GM18507 (cell line): ENCODE measurements around the gene DLX5.

Experiments
- DNase-seq: peaks from one replicate; pipeline ENCODE4 v3.0.0; 2011; ENCODE audit warnings: low read depth; ENCODE audit not compliant: insufficient read length; ENCODE audit errors: extremely low spot score
- FAIRE-seq: peaks from 2 replicates; lab custom pipeline; 2011; peaks lifted over from hg19 to GRCh38; lab: Jason Lieb, UNC

The DLX5 gene

DNA sequence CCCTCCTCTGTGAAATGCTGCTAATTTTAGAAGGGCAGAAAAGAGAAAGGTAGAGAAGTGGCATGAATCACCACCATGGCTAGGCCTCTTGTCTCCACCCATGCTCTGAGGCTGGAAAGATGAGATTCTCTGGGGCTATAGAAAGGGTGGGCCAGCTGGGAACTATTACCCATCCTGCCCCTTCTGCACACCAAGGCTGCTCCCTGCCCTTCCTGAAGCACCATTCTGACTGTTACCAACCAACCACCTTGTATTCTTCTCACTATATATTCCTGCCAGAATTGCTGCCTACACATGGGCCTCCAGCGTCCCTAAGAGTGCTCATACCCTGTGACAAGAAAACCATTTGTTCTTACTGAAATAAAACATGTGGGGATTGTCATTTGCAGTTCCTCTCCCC is 30.7 kb downstream of the DLX5 start:
- DNase-seq (no peak), FAIRE-seq (no peak)

DNA sequence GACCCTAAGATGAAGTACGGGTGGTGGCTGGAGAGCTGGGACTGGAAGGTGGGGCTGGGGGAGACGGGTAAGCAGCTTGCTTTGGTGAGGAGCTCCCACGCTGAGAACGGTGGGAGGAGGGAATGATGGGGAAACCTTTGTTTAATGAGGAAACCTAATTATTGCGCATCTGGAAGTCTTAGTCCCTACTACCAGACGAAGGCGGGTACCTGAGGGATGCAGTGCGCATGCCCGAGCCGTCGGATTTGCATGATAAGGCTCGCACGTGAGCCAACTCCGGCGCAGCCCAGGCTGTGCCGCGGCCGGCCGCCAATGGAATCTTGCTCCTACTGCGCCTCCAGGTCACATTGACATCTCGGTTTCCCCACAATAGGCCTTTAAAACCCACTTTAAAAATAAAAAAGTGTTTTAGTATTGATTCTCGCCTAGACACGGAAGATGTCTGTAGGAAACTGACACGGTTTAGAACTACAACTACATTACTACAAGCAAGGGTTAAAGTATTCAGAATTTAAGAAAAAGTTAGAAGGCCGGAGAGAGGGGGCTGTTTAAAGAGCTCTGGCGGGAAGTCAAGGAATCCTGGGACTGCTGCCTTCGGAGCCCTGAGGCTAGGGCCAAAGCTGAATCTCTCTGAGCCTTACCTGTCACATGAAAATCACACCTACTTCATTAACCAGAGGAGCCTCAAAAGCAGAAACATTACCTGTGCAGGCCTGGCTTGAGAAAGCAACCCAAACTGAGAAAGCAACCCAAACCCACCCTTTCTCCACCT is 31.4 kb downstream of the DLX5 start:
- no peak for DNase-seq
- no peak for FAIRE-seq

DNA sequence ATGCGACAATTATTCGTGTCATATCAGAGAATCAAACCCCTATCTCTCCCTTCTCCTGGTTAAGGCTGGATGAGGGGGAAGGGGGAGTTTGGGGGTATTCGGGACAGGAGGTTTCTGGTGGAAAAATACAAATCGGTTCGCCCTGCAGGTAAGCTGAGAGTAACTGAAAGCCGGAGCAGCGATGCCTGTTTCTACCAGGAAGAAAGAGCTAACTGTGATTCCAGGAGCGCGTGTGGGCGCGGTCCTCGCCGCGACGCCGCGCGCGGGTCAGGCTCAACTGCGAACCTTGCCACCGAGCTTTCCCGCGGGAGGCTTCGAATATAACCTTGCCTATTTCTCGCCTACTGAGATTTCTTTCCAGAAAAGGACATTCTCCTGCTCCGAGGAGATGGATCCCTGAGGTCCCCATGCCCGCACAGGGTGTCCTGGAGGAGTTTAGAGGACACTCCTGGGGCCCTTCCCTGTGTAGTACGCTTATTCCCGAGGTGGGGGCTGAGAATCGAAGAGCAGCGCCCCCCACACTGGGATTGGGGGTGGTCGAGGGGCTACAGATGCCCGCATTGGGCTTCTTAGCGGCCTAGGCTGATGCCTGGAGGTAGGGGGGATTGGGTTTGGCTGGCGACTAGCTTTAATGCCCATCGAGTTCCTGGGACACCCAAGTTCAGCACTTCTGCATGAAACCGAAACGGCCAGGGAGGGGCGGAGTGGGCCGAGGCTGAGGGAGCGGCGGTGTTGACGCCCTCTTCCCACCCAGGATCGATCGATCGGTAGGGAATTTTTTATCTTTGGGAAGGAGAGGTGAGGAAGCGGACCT is 32.2 kb downstream of the DLX5 start:
- FAIRE-seq: no peak
- no peak for DNase-seq

DNA sequence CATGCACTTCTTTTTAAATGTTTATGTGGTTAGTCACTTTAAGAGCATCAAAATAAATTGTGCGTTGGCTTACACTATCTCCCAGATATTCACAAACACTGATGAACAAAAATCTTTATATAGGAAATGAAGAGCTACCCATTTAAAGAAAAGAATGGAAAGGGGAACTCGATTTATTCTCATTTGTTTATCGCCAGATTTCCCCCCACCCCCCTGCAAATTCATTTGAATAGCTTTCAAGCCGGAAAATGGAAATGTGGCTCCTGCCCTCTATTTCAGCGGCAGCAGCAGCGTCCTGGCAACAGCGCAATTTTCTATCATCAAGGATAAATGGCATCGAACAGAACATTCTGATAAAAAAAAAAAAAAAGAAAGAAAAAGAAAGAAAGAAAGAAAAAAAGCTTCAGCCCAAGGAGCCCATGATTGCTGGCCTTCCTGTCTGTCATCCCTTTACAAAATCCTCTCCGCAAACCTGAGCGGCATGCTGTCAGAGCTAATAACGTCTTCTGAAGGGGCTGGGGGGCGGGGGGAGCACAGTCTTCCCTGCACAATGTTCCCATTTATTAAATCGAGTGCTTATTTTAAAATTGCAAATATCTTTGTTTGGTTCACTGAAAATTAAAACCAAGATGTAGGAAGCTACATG is 33.0 kb downstream of the DLX5 start:
- DNase-seq (no peak), FAIRE-seq (no peak)

DNA sequence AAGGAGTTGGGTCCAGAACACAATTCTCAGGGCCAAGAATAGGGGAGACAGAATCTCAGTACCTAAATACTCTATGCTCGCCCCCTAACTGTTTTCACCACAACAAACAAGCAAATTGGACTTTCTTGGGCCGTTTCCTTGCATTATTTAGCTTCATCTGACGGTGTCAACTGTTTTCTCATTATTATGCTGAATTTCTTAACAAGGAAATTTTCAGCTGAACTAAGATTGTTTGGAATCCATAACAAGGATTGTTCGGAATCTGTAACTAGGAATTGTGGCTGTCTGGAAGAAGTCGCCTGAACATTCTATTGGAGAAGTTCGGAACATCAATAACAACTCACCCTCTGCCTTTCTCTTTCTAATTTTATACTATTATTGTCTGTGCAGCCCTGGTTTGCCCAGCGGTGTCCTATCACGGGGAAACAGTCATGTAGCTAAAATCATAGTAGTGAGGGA is 34.7 kb downstream of the DLX5 start:
- no peak for FAIRE-seq

DNA sequence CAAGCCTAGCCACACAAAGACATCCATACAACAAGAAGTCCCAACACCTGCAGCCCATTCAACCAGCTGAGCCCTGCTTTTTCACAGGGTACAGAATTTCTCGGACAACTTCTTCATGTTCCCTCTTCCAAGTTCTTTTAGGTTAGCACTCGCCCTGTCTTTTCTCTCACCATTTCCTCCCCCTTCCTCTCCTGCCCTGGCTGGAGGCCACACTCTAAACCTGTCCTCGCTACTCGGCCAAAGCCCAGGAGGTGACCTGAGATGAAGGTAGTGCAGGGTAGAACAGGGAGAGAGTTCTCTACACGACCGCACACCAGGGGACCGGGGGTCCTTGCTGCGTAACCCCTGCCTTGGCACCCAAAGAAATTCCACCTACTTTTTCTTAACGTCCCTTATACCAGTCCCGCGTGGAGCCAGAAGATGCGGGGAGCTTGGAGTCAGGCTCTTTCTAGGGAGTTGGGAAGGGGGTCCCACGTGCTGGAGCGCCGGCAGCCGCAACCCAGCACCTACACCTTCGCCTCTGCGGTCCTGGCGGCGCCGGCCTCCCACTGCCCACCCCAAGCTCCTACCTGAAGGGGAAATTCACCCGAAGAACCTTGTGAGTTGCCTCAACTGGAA is 35.3 kb downstream of the DLX5 start:
- no peak for DNase-seq
- no peak for FAIRE-seq

More for the DNA sequence above, 34.7 kb downstream of the DLX5 start:
- no peak for DNase-seq

DNA sequence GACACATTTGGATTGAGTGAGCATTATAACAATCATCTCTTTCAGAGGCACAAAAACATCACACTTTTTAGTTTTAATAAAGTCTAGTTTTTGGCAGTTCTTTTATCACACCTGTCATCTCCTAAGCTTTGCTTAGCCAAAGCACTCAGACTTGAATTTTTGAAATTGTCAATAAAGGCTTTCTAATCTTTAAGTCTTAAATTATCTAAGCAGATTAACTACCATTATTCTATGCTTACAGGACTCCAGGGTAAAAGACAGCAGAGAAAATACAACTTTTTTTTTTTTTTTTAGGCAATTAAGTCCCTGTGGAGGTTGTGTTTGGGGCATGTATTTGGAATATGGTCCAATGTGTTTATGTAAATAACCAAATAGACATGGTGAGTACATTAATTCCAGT is 36.9 kb downstream of the DLX5 start:
- DNase-seq (no peak), FAIRE-seq (no peak)

DNA sequence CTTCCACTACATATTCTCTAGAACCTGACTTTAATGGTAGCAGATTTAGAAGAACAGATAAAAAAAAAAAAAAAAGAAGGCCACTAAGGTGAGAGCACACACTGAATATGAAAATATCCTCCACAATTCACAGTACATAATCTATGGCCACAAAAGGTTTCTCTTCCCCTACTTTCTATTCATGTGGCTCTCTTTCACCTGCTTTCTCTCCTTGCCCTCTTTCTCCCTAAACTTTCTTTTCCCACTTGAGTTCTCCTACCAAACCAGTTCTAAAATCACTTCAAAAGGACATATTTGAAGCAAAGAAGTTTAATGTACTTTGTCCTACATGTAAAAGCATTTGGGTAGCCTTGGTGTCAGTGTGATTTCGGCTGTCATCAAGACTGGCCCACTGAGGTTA is 37.7 kb downstream of the DLX5 start:
- DNase-seq (no peak), FAIRE-seq (no peak)

DNA sequence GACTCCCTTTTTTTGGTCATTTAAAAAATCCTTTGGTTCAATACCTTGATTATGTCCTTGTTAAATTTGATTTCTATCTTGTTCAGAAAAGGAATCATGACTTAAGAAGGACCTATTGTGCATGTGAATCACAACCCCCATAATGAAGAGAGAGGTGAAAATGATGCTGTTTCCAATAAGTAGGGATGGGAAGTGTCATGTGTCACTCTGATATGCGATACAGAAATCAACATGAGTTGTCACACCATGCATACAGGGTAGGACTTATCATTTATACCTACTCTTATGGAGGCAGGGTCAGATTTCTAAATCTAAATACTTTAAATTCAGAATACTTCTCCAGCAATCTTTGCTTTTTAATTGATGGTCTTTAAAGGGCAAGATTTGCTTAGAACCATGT is 38.6 kb downstream of the DLX5 start:
- no peak for DNase-seq
- FAIRE-seq: no peak

DNA sequence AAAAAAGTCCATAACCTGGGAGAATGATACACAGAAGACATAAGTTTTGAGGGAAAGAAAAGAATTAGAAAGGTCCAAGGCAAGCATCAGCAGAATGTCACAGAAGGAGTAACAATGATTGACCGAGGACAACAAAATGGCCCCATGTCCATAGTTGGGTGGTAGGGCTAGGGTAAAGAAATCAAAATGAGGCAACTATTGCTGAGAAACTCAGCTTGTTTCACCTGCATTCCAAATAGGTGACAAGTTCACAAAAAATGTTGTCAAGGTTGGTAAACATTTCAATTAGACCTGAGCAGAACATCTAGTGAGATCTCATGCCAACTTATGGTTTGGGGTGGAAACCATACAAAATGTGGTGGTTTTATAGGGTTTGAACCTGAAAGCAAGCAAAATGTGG is 42.0 kb downstream of the DLX5 start:
- DNase-seq (no peak), FAIRE-seq (no peak)

DNA sequence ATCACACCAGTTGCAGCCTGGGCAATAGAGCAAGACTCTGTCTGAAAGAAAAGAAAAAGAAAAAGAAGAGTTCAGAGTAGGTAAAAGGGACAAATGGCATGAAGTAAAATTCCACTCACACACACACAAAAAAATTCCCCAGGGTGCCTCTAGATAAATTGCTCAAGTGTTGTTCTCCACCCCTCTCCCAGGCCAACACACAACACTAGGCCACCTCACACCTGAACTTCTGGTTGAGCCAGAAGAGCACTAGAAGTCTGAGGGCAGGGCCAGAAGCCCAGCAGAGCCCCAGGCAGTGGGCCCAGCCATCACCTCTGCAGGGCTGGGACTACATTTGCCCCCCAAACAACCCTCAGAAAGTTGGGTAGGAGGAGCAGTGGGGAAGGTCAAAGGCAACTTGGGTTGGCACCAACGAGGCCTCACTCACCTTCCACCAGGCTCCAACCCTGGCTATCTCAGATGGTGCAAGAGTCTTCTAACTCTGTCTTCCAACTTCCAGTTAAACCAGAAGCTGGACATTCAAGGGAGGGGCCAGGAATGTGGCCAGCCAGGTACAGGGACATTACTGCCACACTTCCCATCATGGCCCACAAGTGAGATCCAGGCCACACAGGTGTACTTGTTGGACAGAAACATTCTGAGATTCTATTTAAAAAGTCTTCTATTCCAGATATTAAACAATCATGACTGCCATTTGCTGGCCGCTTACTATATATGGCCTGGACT is 44.9 kb downstream of the DLX5 start:
- FAIRE-seq (no peak), DNase-seq (no peak)

DNA sequence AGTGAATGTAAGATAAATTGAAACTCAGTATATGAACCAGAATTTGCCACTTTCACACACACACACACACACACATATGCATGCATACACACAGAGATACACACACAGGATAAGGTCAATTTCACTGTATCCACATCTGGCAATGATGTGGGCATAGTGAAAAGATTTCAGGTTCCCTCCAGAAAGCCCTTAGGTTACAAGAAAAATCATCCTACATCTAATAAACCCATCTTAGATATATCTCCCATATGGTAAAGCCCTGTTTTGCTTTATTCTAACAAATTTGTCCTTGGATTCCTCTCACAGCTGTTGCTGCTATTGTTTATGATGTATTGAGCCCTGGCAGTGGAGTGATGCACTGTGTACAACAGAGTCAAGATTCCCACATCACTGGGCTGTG is 47.2 kb downstream of the DLX5 start:
- FAIRE-seq (no peak), DNase-seq (no peak)

DNA sequence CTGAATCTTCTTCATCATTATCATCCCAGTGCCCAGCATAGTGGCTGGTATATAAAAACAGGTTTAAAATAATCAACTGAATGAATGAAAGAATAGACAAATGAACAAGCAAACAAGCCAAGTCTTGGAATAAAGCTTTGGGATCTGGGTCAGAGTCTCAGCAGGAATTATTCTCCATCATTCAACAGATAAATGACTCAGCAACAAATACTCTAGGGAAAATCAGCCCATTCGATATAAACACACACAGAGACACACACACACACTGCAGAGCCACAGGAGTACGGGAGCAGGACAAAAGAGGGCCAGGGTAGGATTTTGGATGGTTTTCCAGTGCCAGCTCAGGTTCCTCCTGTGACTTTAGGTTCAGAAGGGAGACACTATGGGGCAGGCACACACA is 48.5 kb downstream of the DLX5 start:
- no peak for FAIRE-seq
- DNase-seq: no peak

DNA sequence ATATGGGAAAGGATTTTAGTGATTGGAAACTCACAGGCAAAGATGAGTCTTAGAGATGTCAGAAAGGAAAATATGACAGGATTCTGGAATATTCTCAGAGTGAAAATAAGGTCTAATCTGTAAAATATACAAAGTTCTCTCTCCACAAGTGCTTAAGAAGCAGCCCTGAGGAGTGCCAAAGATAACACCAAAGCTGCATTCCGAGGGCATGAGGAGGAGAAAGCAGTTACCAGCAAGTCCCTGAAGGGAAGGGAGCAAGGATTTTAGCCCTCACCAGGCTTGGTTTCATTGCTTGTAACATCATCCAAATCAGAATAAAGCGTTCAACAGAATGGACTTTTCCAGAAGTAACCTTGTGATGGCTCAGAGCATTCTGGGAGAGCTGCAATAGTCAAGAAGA is 50.6 kb downstream of the DLX5 start:
- FAIRE-seq: no peak
- no peak for DNase-seq

DNA sequence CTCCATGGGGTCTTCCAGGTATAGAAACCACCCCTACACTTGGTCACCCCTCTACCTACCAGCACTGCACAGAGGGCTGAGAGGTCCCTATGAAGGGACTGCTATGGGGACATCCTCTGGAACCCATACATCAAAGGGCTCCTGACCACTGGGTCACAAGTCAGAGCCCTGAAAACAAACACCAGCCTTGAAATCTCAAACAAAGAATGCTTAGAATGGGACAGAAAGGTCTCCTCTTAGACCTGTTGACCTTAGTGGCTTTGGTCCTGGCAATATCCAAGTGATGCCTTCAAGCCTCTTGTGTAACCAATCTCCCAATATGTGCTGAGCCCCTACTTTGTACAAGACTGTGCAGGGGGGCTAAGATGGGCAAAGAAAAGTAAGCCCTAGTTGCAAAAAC is 53.9 kb downstream of the DLX5 start:
- no peak for FAIRE-seq

More for the DNA sequence above, 53.9 kb downstream of the DLX5 start:
- no peak for DNase-seq
